Fibroblast of lung (primary cell): ENCODE measurements around the gene KIF13A. TPM values are rescaled to one million over a fixed set of nuclear protein-coding genes. Genes with fewer than 3 reads are reported as not detected.
"Not testable (repeated sequence)": the region's sequence is repeated elsewhere in the genome, so short reads cannot be mapped to it uniquely, and the experiment has no call there.

ENCODE experiments used
- DNase-seq, 2 donors: peaks; one replicate each; pipeline versions ENCODE4 v3.0.0 to v3.0.0-alpha.2; 2010; ENCODE audit warnings: low read depth in 2 of 2
- H2AFZ ChIP-seq: 2 replicates; pipeline ENCODE4 v1.5.1; 2012; ENCODE audit warnings: low read length, control low read depth, inconsistent platforms
- H3K27ac ChIP-seq: 2 replicates; pipeline ENCODE4 v1.5.1; 2011; ENCODE audit warnings: low read length, control low read depth; ENCODE audit not compliant: insufficient read depth
- H3K27me3 ChIP-seq: 2 replicates; pipeline ENCODE4 v1.5.1; 2011; ENCODE audit warnings: mild to moderate bottlenecking, low read length; ENCODE audit not compliant: control insufficient read depth, insufficient read depth
- H3K36me3 ChIP-seq: 2 replicates; pipeline ENCODE4 v1.5.1; 2011; ENCODE audit warnings: low read length; ENCODE audit not compliant: control insufficient read depth, insufficient read depth
- H3K4me1 ChIP-seq: 2 replicates; pipeline ENCODE4 v1.5.1; 2011; ENCODE audit warnings: low read length; ENCODE audit not compliant: control insufficient read depth, insufficient read depth; ENCODE audit errors: extremely low read depth
- H3K4me2 ChIP-seq: 2 replicates; pipeline ENCODE4 v1.5.1; 2011; ENCODE audit warnings: low read length, control low read depth; ENCODE audit not compliant: insufficient read depth; ENCODE audit errors: extremely low read depth
- H3K4me3 ChIP-seq, 4 experiments: fragments of 200-600 bp in 1 of 4; sonication (generic) in 1 of 4; replicated peaks in 1 of 4; 2 replicates each; pipeline ENCODE4 v1.5.1; 2011 to 2016; ENCODE audit warnings: low read length in 4 of 4, low read depth in 3 of 4, mild to moderate bottlenecking in 3 of 4, control low read depth in 2 of 4, inconsistent platforms in 1 of 4, mixed read lengths in 1 of 4; ENCODE audit not compliant: insufficient read depth in 1 of 4; ENCODE audit errors: control extremely low read depth in 1 of 4
- H3K79me2 ChIP-seq: 2 replicates; pipeline ENCODE4 v1.5.1; 2012; ENCODE audit warnings: mild to moderate bottlenecking, low read length, inconsistent platforms; ENCODE audit not compliant: control insufficient read depth, insufficient read depth
- H3K9ac ChIP-seq: 2 replicates; pipeline ENCODE4 v1.5.1; 2011; ENCODE audit warnings: mild to moderate bottlenecking, low read length, control low read depth; ENCODE audit not compliant: insufficient read depth
- H3K9me3 ChIP-seq: 2 replicates; pipeline ENCODE4 v1.5.1; 2012; ENCODE audit warnings: low read depth, low read length; ENCODE audit not compliant: control insufficient read depth, insufficient read depth
- H4K20me1 ChIP-seq: 2 replicates; pipeline ENCODE4 v1.5.1; 2011; ENCODE audit warnings: low read length; ENCODE audit not compliant: control insufficient read depth, insufficient read depth; ENCODE audit errors: extremely low read depth
- CTCF ChIP-seq, 2 donors: IDR thresholded peaks in 1 of 2; conservative IDR thresholded peaks in 1 of 2; 1 replicate in 1 of 2; 2 replicates in 1 of 2; pipeline ENCODE4 v1.5.1; 2011 to 2012; ENCODE audit warnings: low read length in 2 of 2, control low read depth in 1 of 2, inconsistent platforms in 1 of 2, low read depth in 1 of 2, mild to moderate bottlenecking in 1 of 2
- EZH2 ChIP-seq: IDR thresholded peaks from 2 replicates; pipeline ENCODE4 v1.5.1; 2012; ENCODE audit warnings: low read length, control low read depth, mild to moderate bottlenecking; ENCODE audit errors: missing control alignments
- polyA plus RNA-seq, 2 donors: library from polyadenylated mRNA; depleted of rRNA in 1 of 2; stranded (reverse) in 1 of 2; unstranded in 1 of 2; fragments of >200 nt; gene quantifications; 2 replicates each; pipeline ENCODE4 v1.2.1, GENCODE V29; 2011 to 2012; ENCODE audit warnings: missing spikeins in 1 of 2
- total RNA-seq: library from RNA; depleted of rRNA; stranded (reverse); fragments of >200 nt; gene quantifications from 2 replicates; pipeline ENCODE4 v1.2.1, GENCODE V29; 2014

KIF13A gene
- total and polyA plus RNA-seq, 2 donors (not counting 1 experiment from before 2014, with no cell fraction given) = 52.3 to 114 TPM

GRCh38 chr6:17950095-17950494 lies 37.3 kb downstream of the KIF13A start:
- no peaks in the 10 kb centered on the region for H3K9me3 ChIP-seq
- DNase-seq = peak in 1 of 2 donors; percentile 25
- H3K4me3 ChIP-seq = no peak overlapping the region
- H4K20me1 ChIP-seq = no peaks in the 10 kb centered on the region
- no peaks in the 10 kb centered on the region for H3K36me3 ChIP-seq
- no peak overlapping the region for H2AFZ ChIP-seq
- no peak overlapping the region for H3K27ac ChIP-seq
- no peak overlapping the region for H3K9ac ChIP-seq
- TF ChIP-seq EZH2 (no peak), CTCF (conservative IDR thresholded peaks at IDR 0.05 in 1 of 2, IDR thresholded peaks at IDR 0.05 in 1 of 2; ENCODE audit: low read depth in 1 of 2, low read length in 2 of 2) (no peak)
- H3K4me2 ChIP-seq = no peak overlapping the region
- H3K4me1 ChIP-seq = peaks cover 2% of the 10 kb centered on the region
- H3K79me2 ChIP-seq = peaks cover 33% of the 10 kb centered on the region
- H3K27me3 ChIP-seq = no peaks in the 10 kb centered on the region

GRCh38 chr6:17949168-17949567 lies 38.3 kb downstream of the KIF13A start:
- TF ChIP-seq EZH2 (no peak), CTCF (conservative IDR thresholded peaks at IDR 0.05 in 1 of 2, IDR thresholded peaks at IDR 0.05 in 1 of 2; ENCODE audit: low read depth in 1 of 2, low read length in 2 of 2) (no peak)
- peaks cover 3% of the 10 kb centered on the region for H3K4me1 ChIP-seq
- no peak overlapping the region for H3K4me2 ChIP-seq
- H2AFZ ChIP-seq = no peak overlapping the region
- H3K4me3 ChIP-seq = no peak overlapping the region
- no peak overlapping the region for H3K27ac ChIP-seq
- H3K79me2 ChIP-seq = peaks cover 30% of the 10 kb centered on the region
- H3K36me3 ChIP-seq = no peaks in the 10 kb centered on the region
- H3K9me3 ChIP-seq = no peaks in the 10 kb centered on the region
- H3K27me3 ChIP-seq = no peaks in the 10 kb centered on the region
- H3K9ac ChIP-seq = no peak overlapping the region
- no peak for DNase-seq
- H4K20me1 ChIP-seq = no peaks in the 10 kb centered on the region

GRCh38 chr6:17948725-17949124 lies 38.7 kb downstream of the KIF13A start:
- H3K4me1 ChIP-seq = peaks cover 3% of the 10 kb centered on the region
- peaks cover 34% of the 10 kb centered on the region for H3K79me2 ChIP-seq

GRCh38 chr6:17947574-17947973 lies 39.9 kb downstream of the KIF13A start:
- not testable (repeated sequence) for H3K4me2 ChIP-seq, DNase-seq, H3K27ac ChIP-seq, H2AFZ ChIP-seq, H3K36me3 ChIP-seq, H3K4me3 ChIP-seq, H3K9ac ChIP-seq, H3K4me1 ChIP-seq, H3K27me3 ChIP-seq, H3K9me3 ChIP-seq, H4K20me1 ChIP-seq
- H3K79me2 ChIP-seq = peaks cover 34% of the 10 kb centered on the region

More at GRCh38 chr6:17948725-17949124, 38.7 kb downstream of the KIF13A start:
- Histone ChIP-seq H3K9me3 (no peaks in the 10 kb centered on the region), H3K9ac (no peak overlapping the region), H2AFZ (no peak overlapping the region), H3K27me3 (no peaks in the 10 kb centered on the region), H3K4me3 (no peak overlapping the region), H3K36me3 (no peaks in the 10 kb centered on the region), H4K20me1 (no peaks in the 10 kb centered on the region), H3K27ac (no peak overlapping the region), H3K4me2 (no peak overlapping the region)
- TF ChIP-seq CTCF (conservative IDR thresholded peaks at IDR 0.05 in 1 of 2, IDR thresholded peaks at IDR 0.05 in 1 of 2; ENCODE audit: low read depth in 1 of 2, low read length in 2 of 2) = no peak
- no peak for TF ChIP-seq EZH2
- no peak for DNase-seq
